HG02763 (cell line): Measurements from ENCODE around the gene CENPF.

Experiments used
- ATAC-seq: cut with Tn5 transposase; IDR thresholded peaks from one replicate; pipeline ENCODE4 v1.9.1; 2021; ENCODE audit warnings: mild to moderate bottlenecking, moderate library complexity; ENCODE audit not compliant: unreplicated experiment

Gene CENPF

GRCh38 chr1:214615109-214615508, 12.1 kb downstream of the CENPF start:
- no peak for ATAC-seq

DNA sequence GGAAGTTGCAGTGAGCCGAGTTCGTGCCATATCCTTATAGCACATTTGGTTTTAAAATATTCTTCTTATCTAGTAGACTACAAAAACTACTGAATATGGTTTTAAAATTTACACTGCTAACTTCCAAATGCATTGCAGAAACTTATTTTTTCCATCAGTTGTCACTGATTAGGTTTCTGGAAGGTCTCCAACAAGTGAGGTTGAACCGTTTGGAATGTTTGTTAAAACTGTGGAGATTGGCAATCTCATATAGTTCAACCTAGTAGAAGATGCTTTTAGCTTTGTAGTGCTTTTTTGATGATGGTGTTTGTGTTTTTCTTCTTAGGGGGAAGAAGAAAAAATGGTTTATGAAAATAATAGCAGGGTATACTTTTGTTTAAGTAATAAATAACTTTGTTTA, 12.9 kb downstream of the CENPF start:
- ATAC-seq, result no peak

DNA sequence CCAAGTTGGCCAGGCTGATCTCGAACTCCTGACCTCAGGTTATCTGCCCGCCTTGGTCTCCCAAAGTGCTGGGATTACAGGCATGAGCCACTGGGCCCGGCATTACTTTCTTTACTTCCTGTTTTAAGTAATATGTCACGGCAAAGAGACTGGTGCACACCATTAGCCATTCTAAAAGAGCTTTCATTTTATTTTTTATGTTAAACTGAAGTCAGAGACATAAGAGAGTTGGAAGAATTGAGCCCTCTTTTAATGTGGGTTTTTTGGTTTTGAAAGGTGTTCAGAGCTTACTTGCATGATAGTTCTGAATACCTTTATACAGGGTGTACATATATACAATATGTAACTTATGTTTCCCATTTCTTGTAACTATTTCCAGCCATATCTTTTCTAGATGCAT, 14.3 kb downstream of the CENPF start:
- no peak for ATAC-seq

- no peak for ATAC-seq
Observed at GRCh38 chr1:214617843-214618242, 14.8 kb downstream of the CENPF start.

GRCh38 chr1:214621236-214621635, 18.2 kb downstream of the CENPF start:
- no peak for ATAC-seq

- no peak for ATAC-seq
Observed at GRCh38 chr1:214623430-214623829, 20.4 kb downstream of the CENPF start.

DNA sequence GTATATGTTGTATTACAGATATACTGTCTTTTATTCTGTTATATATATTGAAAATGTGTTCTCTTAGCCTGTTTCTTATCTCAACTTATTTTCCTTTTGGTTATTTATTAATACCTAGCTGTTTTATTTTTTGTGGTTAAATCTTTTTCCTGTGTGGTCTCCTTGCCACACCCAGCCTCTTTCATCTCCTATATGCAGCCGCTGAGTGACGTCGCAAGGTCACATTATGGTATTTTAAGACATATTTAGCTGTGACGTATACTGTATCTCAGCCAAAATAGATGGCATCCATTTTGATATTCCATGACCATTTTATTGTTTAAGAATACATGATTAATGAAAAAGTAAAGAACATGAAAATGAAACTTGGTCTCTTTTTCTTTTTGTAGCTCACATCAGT, 29.1 kb downstream of the CENPF start:
- no peak for ATAC-seq

DNA sequence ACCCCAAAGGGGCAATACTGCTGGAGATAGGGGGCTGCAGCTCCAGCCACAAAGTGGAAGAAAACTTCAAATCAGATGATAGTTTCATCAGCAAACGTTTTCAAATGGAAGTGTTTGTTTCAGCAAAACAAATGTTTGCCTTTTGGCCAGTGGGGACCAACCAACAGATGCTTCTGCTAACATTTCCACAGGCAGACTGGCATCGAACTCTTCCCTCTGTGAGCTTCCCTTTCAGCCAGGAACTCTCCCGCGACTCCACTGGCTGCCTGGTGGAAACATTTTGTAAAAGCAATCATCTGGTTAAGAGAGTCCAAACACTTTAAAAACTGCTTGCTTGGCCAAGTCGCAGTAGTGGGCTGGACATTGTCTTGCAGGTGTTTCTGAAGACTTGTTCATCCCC, 30.7 kb downstream of the CENPF start:
- no peak for ATAC-seq

DNA sequence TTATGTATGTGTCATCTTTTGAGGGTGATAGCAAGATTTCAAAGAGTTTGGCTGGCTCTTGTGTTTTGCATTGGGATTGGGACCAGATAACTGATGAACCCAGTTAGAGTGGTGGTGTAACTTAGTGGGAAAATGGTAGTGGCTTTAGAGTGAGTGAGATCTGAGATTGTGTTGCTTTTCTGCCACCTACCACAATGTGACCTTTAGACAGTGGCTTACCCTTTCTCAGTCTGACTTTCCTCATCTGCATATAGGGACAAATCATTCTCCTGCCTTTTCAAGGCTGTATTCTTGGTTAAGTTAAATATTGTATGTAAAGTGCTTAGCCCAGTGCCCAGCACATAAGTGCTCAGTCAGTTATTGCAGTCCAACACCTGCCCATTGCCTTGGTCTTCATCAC, 31.3 kb downstream of the CENPF start:
- ATAC-seq, result peak; percentile 53

DNA sequence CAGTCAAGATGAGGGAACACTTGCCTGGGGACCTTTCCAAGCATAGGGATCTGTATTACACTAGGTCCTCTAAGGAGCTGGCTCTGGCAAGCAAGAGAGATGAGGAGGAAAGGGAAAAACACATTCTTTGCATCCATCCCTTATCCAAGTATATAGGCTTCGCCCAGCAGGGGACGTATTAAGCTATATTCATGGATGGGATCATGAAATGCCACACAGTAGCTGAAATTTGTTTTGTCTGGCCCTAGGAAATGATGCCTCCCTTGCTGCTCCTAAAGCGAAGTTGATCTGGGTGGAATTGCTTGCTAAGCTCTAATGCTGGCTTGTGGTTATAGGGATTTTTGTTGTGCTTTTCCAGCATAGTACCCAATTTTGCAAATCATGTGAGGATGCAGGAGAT, 32.1 kb downstream of the CENPF start:
- ATAC-seq, result no peak

- ATAC-seq, result no peak
Observed at GRCh38 chr1:214635506-214635905, 32.5 kb downstream of the CENPF start.

DNA sequence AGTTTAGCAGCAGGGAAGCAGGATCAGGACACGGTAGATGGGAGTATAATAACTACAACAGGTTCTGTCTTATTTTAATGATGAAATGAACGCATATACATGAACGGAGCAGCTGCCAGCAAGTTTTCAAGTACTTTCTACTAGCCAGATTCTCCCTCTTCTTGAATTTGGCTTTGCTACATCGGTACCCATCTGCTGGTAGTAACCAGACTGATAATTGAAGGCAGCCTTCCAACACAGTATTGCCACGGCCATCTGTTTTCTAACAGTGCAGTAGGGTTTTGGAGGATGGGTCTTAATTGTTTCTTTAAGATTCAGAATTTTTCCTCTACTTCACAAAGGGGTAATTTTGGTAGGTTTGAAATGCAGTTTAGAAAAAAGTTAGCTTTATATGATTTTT, 33.4 kb downstream of the CENPF start:
- no peak for ATAC-seq

GRCh38 chr1:214637125-214637524, 34.1 kb downstream of the CENPF start:
- no peak for ATAC-seq

GRCh38 chr1:214637722-214638458, 34.9 kb downstream of the CENPF start:
- ATAC-seq, result no peak

- ATAC-seq, result no peak
Observed at GRCh38 chr1:214638459-214638807, 35.4 kb downstream of the CENPF start.

- ATAC-seq, result no peak
Observed at GRCh38 chr1:214638997-214639396, 36.0 kb downstream of the CENPF start.

DNA sequence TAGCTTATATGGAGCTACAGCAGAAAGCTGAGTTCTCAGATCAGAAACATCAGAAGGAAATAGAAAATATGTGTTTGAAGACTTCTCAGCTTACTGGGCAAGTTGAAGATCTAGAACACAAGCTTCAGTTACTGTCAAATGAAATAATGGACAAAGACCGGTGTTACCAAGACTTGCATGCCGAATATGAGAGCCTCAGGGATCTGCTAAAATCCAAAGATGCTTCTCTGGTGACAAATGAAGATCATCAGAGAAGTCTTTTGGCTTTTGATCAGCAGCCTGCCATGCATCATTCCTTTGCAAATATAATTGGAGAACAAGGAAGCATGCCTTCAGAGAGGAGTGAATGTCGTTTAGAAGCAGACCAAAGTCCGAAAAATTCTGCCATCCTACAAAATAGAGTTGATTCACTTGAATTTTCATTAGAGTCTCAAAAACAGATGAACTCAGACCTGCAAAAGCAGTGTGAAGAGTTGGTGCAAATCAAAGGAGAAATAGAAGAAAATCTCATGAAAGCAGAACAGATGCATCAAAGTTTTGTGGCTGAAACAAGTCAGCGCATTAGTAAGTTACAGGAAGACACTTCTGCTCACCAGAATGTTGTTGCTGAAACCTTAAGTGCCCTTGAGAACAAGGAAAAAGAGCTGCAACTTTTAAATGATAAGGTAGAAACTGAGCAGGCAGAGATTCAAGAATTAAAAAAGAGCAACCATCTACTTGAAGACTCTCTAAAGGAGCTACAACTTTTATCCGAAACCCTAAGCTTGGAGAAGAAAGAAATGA, 37.6 kb downstream of the CENPF start:
- ATAC-seq, result no peak

DNA sequence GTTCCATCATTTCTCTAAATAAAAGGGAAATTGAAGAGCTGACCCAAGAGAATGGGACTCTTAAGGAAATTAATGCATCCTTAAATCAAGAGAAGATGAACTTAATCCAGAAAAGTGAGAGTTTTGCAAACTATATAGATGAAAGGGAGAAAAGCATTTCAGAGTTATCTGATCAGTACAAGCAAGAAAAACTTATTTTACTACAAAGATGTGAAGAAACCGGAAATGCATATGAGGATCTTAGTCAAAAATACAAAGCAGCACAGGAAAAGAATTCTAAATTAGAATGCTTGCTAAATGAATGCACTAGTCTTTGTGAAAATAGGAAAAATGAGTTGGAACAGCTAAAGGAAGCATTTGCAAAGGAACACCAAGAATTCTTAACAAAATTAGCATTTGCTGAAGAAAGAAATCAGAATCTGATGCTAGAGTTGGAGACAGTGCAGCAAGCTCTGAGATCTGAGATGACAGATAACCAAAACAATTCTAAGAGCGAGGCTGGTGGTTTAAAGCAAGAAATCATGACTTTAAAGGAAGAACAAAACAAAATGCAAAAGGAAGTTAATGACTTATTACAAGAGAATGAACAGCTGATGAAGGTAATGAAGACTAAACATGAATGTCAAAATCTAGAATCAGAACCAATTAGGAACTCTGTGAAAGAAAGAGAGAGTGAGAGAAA, 38.4 kb downstream of the CENPF start:
- ATAC-seq, result no peak

GRCh38 chr1:214643030-214643429, 40.0 kb downstream of the CENPF start:
- ATAC-seq, result no peak

GRCh38 chr1:214645712-214646111, 42.7 kb downstream of the CENPF start:
- no peak for ATAC-seq

DNA sequence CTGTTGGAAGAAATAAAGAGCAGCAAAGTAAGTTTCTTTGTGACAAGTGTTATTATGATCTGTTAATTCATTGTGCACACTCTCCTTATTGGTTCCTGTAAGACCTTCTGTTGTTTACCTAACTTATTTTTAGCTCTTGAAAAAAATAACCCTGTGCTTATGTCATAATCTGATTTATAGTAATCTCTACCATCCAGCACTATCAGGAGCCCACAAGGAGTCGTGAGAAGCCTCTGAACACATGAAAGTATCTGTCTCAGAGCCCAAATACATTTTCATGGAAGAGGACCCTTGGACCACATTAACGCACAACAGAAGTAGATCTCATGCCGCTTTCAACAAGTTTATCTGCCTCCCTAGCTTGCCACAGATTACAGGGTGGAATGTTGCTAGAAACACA, 45.8 kb downstream of the CENPF start:
- no peak for ATAC-seq

DNA sequence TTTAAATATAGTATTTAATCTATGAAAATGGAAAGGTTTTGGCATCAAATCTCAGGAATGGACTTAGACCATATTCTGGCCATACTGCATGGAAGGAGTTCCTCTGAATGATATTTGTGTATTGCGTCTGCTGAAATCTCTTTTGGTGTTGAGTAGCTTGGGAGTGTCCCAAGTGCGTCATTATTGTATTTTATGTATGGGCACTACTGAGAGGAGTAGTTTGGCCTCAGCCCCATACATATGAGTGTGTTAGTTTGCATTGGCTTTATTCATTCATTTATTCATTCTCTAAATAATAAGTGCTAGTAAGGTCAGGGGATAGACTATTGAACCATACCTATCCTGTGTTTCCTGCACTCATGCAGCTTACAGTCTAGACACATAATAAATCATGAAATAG, 46.6 kb downstream of the CENPF start:
- no peak for ATAC-seq
